K562 (cell line): ENCODE measurements around the gene SMAD7. TPM values are rescaled to one million over a fixed set of nuclear protein-coding genes. Genes with fewer than 3 reads are reported as not detected.

Experiments used
- ATAC-seq: fragments of 200-7000 bp; cut with Tn5 transposase; 3 replicates; pipeline ENCODE4 v1.9.1; 2020; ENCODE audit warnings: moderate library complexity
- BruUV-seq: library from RNA; stranded (reverse); fragments of 400-500 nt; replicated peaks from 2 replicates; lab custom pipeline; 2021; lab: Mats Ljungman, UMichigan
- CTCF ChIA-PET: fragments of 300-600 bp; formaldehyde crosslinking; extraction: SDS; loops from one replicate; lab custom pipeline; 2021; ENCODE audit warnings: low intra/inter-chr PET ratio; lab: Yijun Ruan, JAX
- POLR2A ChIA-PET: fragments of 300-600, 350-650 bp; sonication (Branson Sonifier 250); formaldehyde crosslinking; extraction: SDS; loops from one replicate; lab custom pipeline; 2021; ENCODE audit warnings: antibody characterized with exemption, inconsistent platforms; lab: Yijun Ruan, JAX
- DNase-seq, 4 experiments: peaks; one replicate each; pipeline versions ENCODE4 v3.0.0 to v3.0.0-alpha.2; 2011 to 2018; ENCODE audit warnings: low spot score in 3 of 4, mixed read lengths in 3 of 4; ENCODE audit errors: extremely low read depth in 1 of 4
- FAIRE-seq: peaks from 2 replicates; lab custom pipeline; 2011; peaks lifted over from hg19 to GRCh38; lab: Jason Lieb, UNC
- H2AFZ ChIP-seq: 2 replicates; pipeline ENCODE4 v1.6.0; 2011; ENCODE audit warnings: low read depth, low read length, control low read depth, inconsistent platforms
- H3K27ac ChIP-seq: fragments of 200-600 bp; 3 replicates; pipeline ENCODE4 v1.8.0; 2011; ENCODE audit warnings: low read depth, mild to moderate bottlenecking, control low read depth, inconsistent platforms, low read length, moderate library complexity, mixed read lengths; ENCODE audit errors: extremely low read depth
- H3K27me3 ChIP-seq, 2 experiments: fragments of 300-600 bp in 1 of 2; 2 replicates in 1 of 2; 3 replicates in 1 of 2; pipeline versions ENCODE4 v1.6.0 to v1.8.0; 2011; ENCODE audit warnings: inconsistent platforms in 2 of 2, low read length in 2 of 2, mild to moderate bottlenecking in 1 of 2, mixed read lengths in 1 of 2, moderate library complexity in 1 of 2; ENCODE audit not compliant: control insufficient read depth in 2 of 2, insufficient read depth in 2 of 2
- H3K36me3 ChIP-seq: fragments of 300-600 bp; 3 replicates; pipeline ENCODE4 v1.8.0; 2011; ENCODE audit warnings: mild to moderate bottlenecking, low read length, inconsistent platforms; ENCODE audit not compliant: control insufficient read depth, insufficient read depth
- H3K4me1 ChIP-seq, 2 experiments: fragments of 200-600 bp in 1 of 2; replicated peaks in 1 of 2; 2 replicates in 1 of 2; 3 replicates in 1 of 2; pipeline versions ENCODE4 v1.5.1 to v1.8.0; 2011; ENCODE audit warnings: inconsistent platforms in 2 of 2, low read length in 2 of 2, mild to moderate bottlenecking in 1 of 2, mixed read lengths in 1 of 2, moderate library complexity in 1 of 2; ENCODE audit not compliant: control insufficient read depth in 2 of 2, insufficient read depth in 2 of 2
- H3K4me2 ChIP-seq: 2 replicates; pipeline ENCODE4 v1.6.1; 2011; ENCODE audit warnings: low read length, control low read depth, inconsistent platforms, mixed read lengths; ENCODE audit not compliant: insufficient read depth
- H3K4me3 ChIP-seq: fragments of 200-600 bp; sonication (generic), shearing (Covaris generic); 2 replicates; pipeline ENCODE4 v1.5.1; 2016; ENCODE audit warnings: control low read depth, inconsistent platforms
- H3K79me2 ChIP-seq: fragments of 200-600 bp; 3 replicates; pipeline ENCODE4 v1.8.0; 2011; ENCODE audit warnings: low read length, inconsistent platforms; ENCODE audit not compliant: control insufficient read depth, insufficient read depth
- H3K9ac ChIP-seq, 2 experiments: 2 replicates each; pipeline versions ENCODE4 v1.6.0 to v1.6.1; 2011; ENCODE audit warnings: low read depth in 2 of 2, low read length in 2 of 2, control low read depth in 1 of 2, inconsistent platforms in 1 of 2, mild to moderate bottlenecking in 1 of 2, mixed read lengths in 1 of 2; ENCODE audit not compliant: insufficient read depth in 1 of 2
- H3K9me1 ChIP-seq: one replicate; pipeline ENCODE4 v1.6.0; 2011; ENCODE audit warnings: inconsistent platforms, mild to moderate bottlenecking, low read length, moderate library complexity; ENCODE audit not compliant: control insufficient read depth, insufficient read depth
- H3K9me3 ChIP-seq: replicated peaks from 2 replicates; pipeline ENCODE4 v1.5.1; 2011; ENCODE audit warnings: low read depth, low read length, inconsistent platforms; ENCODE audit not compliant: control insufficient read depth, insufficient read depth
- H4K20me1 ChIP-seq: replicated peaks from 2 replicates; pipeline ENCODE4 v1.6.1; 2011; ENCODE audit warnings: low read length, inconsistent platforms, mixed read lengths; ENCODE audit not compliant: control insufficient read depth, insufficient read depth
- MEF2A ChIP-seq: IDR thresholded peaks from 2 replicates; pipeline ENCODE4 v1.6.1; 2011; ENCODE audit warnings: low read depth, mild to moderate bottlenecking, low read length, moderate library complexity; ENCODE audit not compliant: control insufficient read depth
- SIN3A ChIP-seq, 2 experiments: fragments of 150-350 bp in 1 of 2; IDR thresholded peaks; 2 replicates each; pipeline ENCODE4 v1.6.1; 2011 to 2016; ENCODE audit warnings: borderline replicate concordance in 2 of 2, low read depth in 2 of 2, low read length in 2 of 2, mild to moderate bottlenecking in 2 of 2, moderate library complexity in 2 of 2; ENCODE audit not compliant: control insufficient read depth in 1 of 2
- THRB ChIP-seq: fragments of 450-650 bp; formaldehyde crosslinking; conservative IDR thresholded peaks from 2 replicates; pipeline ENCODE4 v1.4.0; 2022; ENCODE audit warnings: mild to moderate bottlenecking, missing genetic modification characterization
- WGBS: fragments of 100-300 bp; shearing (Covaris generic); methylation state at CpG from one replicate; pipeline ENCODE4 v1.1.6; 2016; ENCODE audit warnings: low coverage, mixed read lengths; ENCODE audit not compliant: insufficient coverage; ENCODE audit errors: missing lambda C conversion rate; 5-methylcytosine and 5-hydroxymethylcytosine counted together
- in situ Hi-C: fragments of 300-500 bp; cut with MboI; formaldehyde crosslinking; loops from 4 replicates; pipeline ENCODE4 v1.15.0; 2018; ENCODE audit warnings: inconsistent platforms, mixed read lengths
- intact Hi-C: fragments of 100-400 bp; cut with micrococcal nuclease; formaldehyde crosslinking; loops from 2 replicates; pipeline ENCODE4 v1.14.2; 2022
- polyA plus RNA-seq, 8 experiments: library from polyadenylated mRNA; depleted of rRNA in 4 of 8; stranded (reverse) in 5 of 8; unstranded in 3 of 8; fragments of >200 nt; fragmentation: Nextera tagmentation in 2 of 8; fragmentation: Illumina TruSeq in 1 of 8; extraction: Ambion mirVana in 2 of 8; extraction: Trizol in 1 of 8; gene quantifications; 2 replicates each; pipeline versions ENCODE4 v1.2.1 to v1.2.3, GENCODE V29; 2011 to 2014; ENCODE audit warnings: inconsistent platforms in 1 of 8, missing spikeins in 1 of 8
- total RNA-seq, 7 experiments: library from RNA; depleted of rRNA in 6 of 7; stranded (reverse); fragments of >200 nt in 6 of 7; fragmentation: Illumina TruSeq in 2 of 7; extraction: Trizol in 2 of 7; gene quantifications; 2 replicates each; pipeline versions ENCODE4 v1.2.1 to v1.2.3, GENCODE V29; 2011 to 2021; ENCODE audit warnings: low replicate concordance in 1 of 7

The SMAD7 gene
- total and polyA plus RNA-seq, 9 of the 15 experiments (the other 6 are each of a cell fraction or from before 2014, with no cell fraction given), result 0.13 to 3.0 (median 1.6) TPM

DNA sequence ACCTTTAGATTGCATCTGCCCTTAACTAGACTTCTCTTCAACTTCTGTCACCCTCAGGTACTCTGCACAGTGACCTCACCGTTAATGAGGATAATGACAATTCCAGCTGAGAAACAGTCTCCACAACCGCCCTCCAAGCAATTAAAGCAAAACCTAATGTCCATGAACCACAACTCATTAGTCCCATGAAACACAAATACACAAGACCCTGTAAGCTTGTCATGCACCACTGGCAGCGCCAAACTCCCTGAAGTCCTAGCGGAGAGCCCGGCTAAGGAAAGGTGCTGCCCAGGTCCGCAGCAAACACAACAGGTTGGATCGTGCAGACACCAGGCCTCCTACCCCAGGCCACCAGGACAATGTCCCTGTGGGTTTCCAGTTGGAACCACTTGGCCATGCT is 7.4 kb downstream of the SMAD7 start:
- no peak overlapping the region for H3K9ac ChIP-seq
- in situ Hi-C loops, result no loop called here
- TF ChIP-seq MEF2A (no peak), SIN3A (IDR thresholded peaks at IDR 0.05; ENCODE audit: borderline replicate concordance in 2 of 2, control insufficient read depth in 1 of 2, low read depth in 2 of 2, low read length in 2 of 2) (no peak), THRB (CRISPR knock-in tag) (no peak)
- intact Hi-C loops, result no loop called here
- 0 out of 3 replicates have a peak, but pooled peaks cover 2% of the 10 kb centered on the region for H3K36me3 ChIP-seq
- H2AFZ ChIP-seq, result no peak overlapping the region
- no peaks in the 10 kb centered on the region for H4K20me1 ChIP-seq
- H3K27me3 ChIP-seq, result no peaks in the 10 kb centered on the region
- POLR2A ChIA-PET, result no interaction called here
- no TSS peak for BruUV-seq
- no peak overlapping the region for H3K27ac ChIP-seq
- H3K79me2 ChIP-seq, result peaks cover 11% of the 10 kb centered on the region; the same call in 2 of the 3 replicates
- CTCF ChIA-PET, result interaction anchor here (0.6 kb wide), 1 partner anchor 44 kb away, joined by 7 read pairs; no protein-coding TSS in a partner anchor
- no peak overlapping the region for H3K4me3 ChIP-seq
- no peaks in the 10 kb centered on the region for H3K9me1 ChIP-seq
- no peaks in the 10 kb centered on the region for H3K9me3 ChIP-seq
- peaks cover 9 to 27% of the 10 kb centered on the region in 2 experiments for H3K4me1 ChIP-seq
- H3K4me2 ChIP-seq, result no peak overlapping the region
- ATAC-seq, result no peak
- WGBS, result 80% methylated on average over 6 of the region's 7 CpGs
- no peak for DNase-seq
- no peak for FAIRE-seq
